GM23338 (cell line): ENCODE measurements around the gene RFX7.

Experiments used
- CREB1 ChIP-seq: fragments of 250-450 bp; sonication (Bioruptor Pico); IDR thresholded peaks from 2 replicates; pipeline ENCODE4 v1.5.0; 2020; ENCODE audit warnings: low read depth, mild to moderate bottlenecking, moderate library complexity
- CTCF ChIP-seq, 2 experiments: fragments of 200-600 bp in 1 of 2; sonication (generic) in 1 of 2; conservative IDR thresholded peaks; 2 replicates each; pipeline versions ENCODE4 v1.5.1 to v1.6.1; 2016 to 2017; ENCODE audit warnings: antibody characterized with exemption in 2 of 2, low read depth in 2 of 2, mild to moderate bottlenecking in 2 of 2, moderate library complexity in 1 of 2
- EZH2 ChIP-seq: fragments of 200-600 bp; sonication (generic); IDR thresholded peaks from one replicate; pipeline ENCODE4 v1.8.0; 2017; ENCODE audit warnings: antibody characterized with exemption, mild to moderate bottlenecking, low read depth; ENCODE audit not compliant: unreplicated experiment
- EZH2phosphoT487 ChIP-seq: fragments of 200-600 bp; sonication (generic); IDR thresholded peaks from one replicate; pipeline ENCODE4 v1.8.1; 2018; ENCODE audit warnings: antibody characterized with exemption; ENCODE audit not compliant: unreplicated experiment
- JUNB ChIP-seq: IDR thresholded peaks from one replicate; pipeline ENCODE4 v1.6.1; 2016; ENCODE audit warnings: antibody characterized with exemption; ENCODE audit not compliant: unreplicated experiment
- POLR2AphosphoS5 ChIP-seq: IDR thresholded peaks from 2 replicates; pipeline ENCODE4 v1.6.1; 2016; ENCODE audit warnings: antibody characterized with exemption, low read depth
- REST ChIP-seq: IDR thresholded peaks from one replicate; pipeline ENCODE4 v1.6.1; 2018; ENCODE audit warnings: antibody characterized with exemption; ENCODE audit not compliant: unreplicated experiment
- STAT1 ChIP-seq: IDR thresholded peaks from one replicate; pipeline ENCODE4 v1.6.1; 2016; ENCODE audit warnings: antibody characterized with exemption; ENCODE audit not compliant: unreplicated experiment
- ZNF114 ChIP-seq: fragments of 250-450 bp; sonication (Bioruptor Pico); IDR thresholded peaks from 2 replicates; pipeline ENCODE4 v1.5.0; 2020; ENCODE audit warnings: mild to moderate bottlenecking, moderate library complexity

DNA sequence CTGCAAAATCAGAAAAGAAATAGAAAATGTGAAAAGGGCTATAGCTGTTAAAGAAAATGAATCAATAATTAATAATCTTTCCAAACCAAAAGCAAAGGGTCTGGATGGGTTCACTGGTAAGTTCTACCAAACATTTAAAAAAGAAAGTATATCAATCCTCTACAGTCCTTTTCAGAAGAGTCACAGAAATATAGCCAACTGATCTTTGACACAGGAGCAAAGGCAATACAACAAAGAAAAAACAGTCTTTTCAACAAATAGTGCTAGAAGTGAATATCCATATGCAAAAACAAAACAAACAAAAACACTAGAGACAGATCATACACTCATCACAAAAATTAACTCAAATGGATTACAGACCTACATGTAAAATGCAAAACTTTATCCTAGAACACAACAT, 32.6 kb downstream of the RFX7 start:
- TF ChIP-seq POLR2AphosphoS5 (no peak), CTCF (conservative IDR thresholded peaks at IDR 0.05; ENCODE audit: low read depth in 2 of 2) (no peak), EZH2phosphoT487 (no peak), REST (no peak), STAT1 (no peak), EZH2 (no peak), CREB1 (no peak), JUNB (no peak), ZNF114 (CRISPR knock-in tag) (no peak)
